K562 (cell line): Measurements from ENCODE around the gene EFCC1. TPM values are rescaled to one million over a fixed set of nuclear protein-coding genes. Genes with fewer than 3 reads are reported as not detected.

Source experiments
- ATAC-seq: fragments of 200-7000 bp; cut with Tn5 transposase; 3 replicates; pipeline ENCODE4 v1.9.1; 2020; ENCODE audit warnings: moderate library complexity
- BruUV-seq: library from RNA; stranded (reverse); fragments of 400-500 nt; replicated peaks from 2 replicates; lab custom pipeline; 2021; lab: Mats Ljungman, UMichigan
- CTCF ChIA-PET: fragments of 300-600 bp; formaldehyde crosslinking; extraction: SDS; loops from one replicate; lab custom pipeline; 2021; ENCODE audit warnings: low intra/inter-chr PET ratio; lab: Yijun Ruan, JAX
- POLR2A ChIA-PET: fragments of 300-600, 350-650 bp; sonication (Branson Sonifier 250); formaldehyde crosslinking; extraction: SDS; loops from one replicate; lab custom pipeline; 2021; ENCODE audit warnings: antibody characterized with exemption, inconsistent platforms; lab: Yijun Ruan, JAX
- DNase-seq, 4 experiments: peaks; one replicate each; pipeline versions ENCODE4 v3.0.0 to v3.0.0-alpha.2; 2011 to 2018; ENCODE audit warnings: low spot score in 3 of 4, mixed read lengths in 3 of 4; ENCODE audit errors: extremely low read depth in 1 of 4
- FAIRE-seq: peaks from 2 replicates; lab custom pipeline; 2011; peaks lifted over from hg19 to GRCh38; lab: Jason Lieb, UNC
- H2AFZ ChIP-seq: 2 replicates; pipeline ENCODE4 v1.6.0; 2011; ENCODE audit warnings: low read depth, low read length, control low read depth, inconsistent platforms
- H3K27ac ChIP-seq: fragments of 200-600 bp; 3 replicates; pipeline ENCODE4 v1.8.0; 2011; ENCODE audit warnings: low read depth, mild to moderate bottlenecking, control low read depth, inconsistent platforms, low read length, moderate library complexity, mixed read lengths; ENCODE audit errors: extremely low read depth
- H3K27me3 ChIP-seq, 2 experiments: fragments of 300-600 bp in 1 of 2; 2 replicates in 1 of 2; 3 replicates in 1 of 2; pipeline versions ENCODE4 v1.6.0 to v1.8.0; 2011; ENCODE audit warnings: inconsistent platforms in 2 of 2, low read length in 2 of 2, mild to moderate bottlenecking in 1 of 2, mixed read lengths in 1 of 2, moderate library complexity in 1 of 2; ENCODE audit not compliant: control insufficient read depth in 2 of 2, insufficient read depth in 2 of 2
- H3K36me3 ChIP-seq: fragments of 300-600 bp; 3 replicates; pipeline ENCODE4 v1.8.0; 2011; ENCODE audit warnings: mild to moderate bottlenecking, low read length, inconsistent platforms; ENCODE audit not compliant: control insufficient read depth, insufficient read depth
- H3K4me1 ChIP-seq, 2 experiments: fragments of 200-600 bp in 1 of 2; replicated peaks in 1 of 2; 2 replicates in 1 of 2; 3 replicates in 1 of 2; pipeline versions ENCODE4 v1.5.1 to v1.8.0; 2011; ENCODE audit warnings: inconsistent platforms in 2 of 2, low read length in 2 of 2, mild to moderate bottlenecking in 1 of 2, mixed read lengths in 1 of 2, moderate library complexity in 1 of 2; ENCODE audit not compliant: control insufficient read depth in 2 of 2, insufficient read depth in 2 of 2
- H3K4me2 ChIP-seq: 2 replicates; pipeline ENCODE4 v1.6.1; 2011; ENCODE audit warnings: low read length, control low read depth, inconsistent platforms, mixed read lengths; ENCODE audit not compliant: insufficient read depth
- H3K4me3 ChIP-seq: fragments of 200-600 bp; sonication (generic), shearing (Covaris generic); 2 replicates; pipeline ENCODE4 v1.5.1; 2016; ENCODE audit warnings: control low read depth, inconsistent platforms
- H3K79me2 ChIP-seq: fragments of 200-600 bp; 3 replicates; pipeline ENCODE4 v1.8.0; 2011; ENCODE audit warnings: low read length, inconsistent platforms; ENCODE audit not compliant: control insufficient read depth, insufficient read depth
- H3K9ac ChIP-seq, 2 experiments: 2 replicates each; pipeline versions ENCODE4 v1.6.0 to v1.6.1; 2011; ENCODE audit warnings: low read depth in 2 of 2, low read length in 2 of 2, control low read depth in 1 of 2, inconsistent platforms in 1 of 2, mild to moderate bottlenecking in 1 of 2, mixed read lengths in 1 of 2; ENCODE audit not compliant: insufficient read depth in 1 of 2
- H3K9me1 ChIP-seq: one replicate; pipeline ENCODE4 v1.6.0; 2011; ENCODE audit warnings: inconsistent platforms, mild to moderate bottlenecking, low read length, moderate library complexity; ENCODE audit not compliant: control insufficient read depth, insufficient read depth
- H3K9me3 ChIP-seq: replicated peaks from 2 replicates; pipeline ENCODE4 v1.5.1; 2011; ENCODE audit warnings: low read depth, low read length, inconsistent platforms; ENCODE audit not compliant: control insufficient read depth, insufficient read depth
- H4K20me1 ChIP-seq: replicated peaks from 2 replicates; pipeline ENCODE4 v1.6.1; 2011; ENCODE audit warnings: low read length, inconsistent platforms, mixed read lengths; ENCODE audit not compliant: control insufficient read depth, insufficient read depth
- ARID1B ChIP-seq: fragments of 450-650 bp; IDR thresholded peaks from 2 replicates; pipeline ENCODE4 v1.6.1; 2016; ENCODE audit warnings: antibody characterized with exemption, mild to moderate bottlenecking, inconsistent platforms
- DIDO1 ChIP-seq: fragments of 450-650 bp; IDR thresholded peaks from 2 replicates; pipeline ENCODE4 v1.6.1; 2016; ENCODE audit warnings: low read depth, missing biosample characterization, missing genetic modification characterization
- FOXJ2 ChIP-seq: fragments of 200-800 bp; sonication (Bioruptor generic); IDR thresholded peaks from 2 replicates; pipeline ENCODE4 v1.6.1; 2016; ENCODE audit warnings: missing genetic modification characterization, missing compliant biosample characterization
- HLTF ChIP-seq: fragments of 450-650 bp; IDR thresholded peaks from 2 replicates; pipeline ENCODE4 v1.6.1; 2016
- MYBL2 ChIP-seq, 2 experiments: fragments of 450-650 bp in 1 of 2; sonication (generic) in 1 of 2; formaldehyde crosslinking in 1 of 2; IDR thresholded peaks; 2 replicates each; pipeline versions ENCODE4 v1.6.1 to v1.8.1; 2017 to 2022; ENCODE audit warnings: borderline replicate concordance in 1 of 2, inconsistent platforms in 1 of 2, low read depth in 1 of 2, mild to moderate bottlenecking in 1 of 2, missing genetic modification reagents in 1 of 2, moderate library complexity in 1 of 2
- PHB ChIP-seq: fragments of 250-450 bp; sonication (Bioruptor Pico); IDR thresholded peaks from 2 replicates; pipeline ENCODE4 v1.5.0; 2021
- PHTF2 ChIP-seq: fragments of 250-450 bp; sonication (Bioruptor Pico); IDR thresholded peaks from 2 replicates; pipeline ENCODE4 v1.5.0; 2021; ENCODE audit warnings: mild to moderate bottlenecking
- RBM14 ChIP-seq: fragments of 200-400 bp; formaldehyde crosslinking; IDR thresholded peaks from 2 replicates; pipeline ENCODE4 v1.6.1; 2018; ENCODE audit warnings: low read depth, mild to moderate bottlenecking, low read length, moderate library complexity, borderline replicate concordance; ENCODE audit not compliant: insufficient read depth
- RNF2 ChIP-seq: sonication (generic); IDR thresholded peaks from 2 replicates; pipeline ENCODE4 v1.6.1; 2016
- RNF219 ChIP-seq: fragments of 250-450 bp; sonication (Bioruptor Pico); IDR thresholded peaks from 2 replicates; pipeline ENCODE4 v1.5.0; 2022; ENCODE audit warnings: mild to moderate bottlenecking
- TBL1XR1 ChIP-seq, 2 experiments: IDR thresholded peaks; 2 replicates each; pipeline ENCODE4 v1.6.1; 2012; ENCODE audit warnings: improper control_type of control experiment in 2 of 2, low read length in 2 of 2, mild to moderate bottlenecking in 1 of 2
- TOE1 ChIP-seq, 2 experiments: fragments of 450-650 bp in 1 of 2; sonication (generic) in 1 of 2; formaldehyde crosslinking in 1 of 2; IDR thresholded peaks; 2 replicates each; pipeline versions ENCODE4 v1.7.1 to v1.8.0; 2016 to 2022; ENCODE audit warnings: borderline replicate concordance in 2 of 2, mild to moderate bottlenecking in 2 of 2, antibody characterized with exemption in 1 of 2, inconsistent platforms in 1 of 2, low read depth in 1 of 2, missing genetic modification reagents in 1 of 2, moderate library complexity in 1 of 2
- TSC22D4 ChIP-seq: fragments of 450-650 bp; IDR thresholded peaks from 2 replicates; pipeline ENCODE4 v1.6.1; 2016; ENCODE audit warnings: missing genetic modification characterization, missing biosample characterization, control low read depth
- ZBTB33 ChIP-seq: sonication (generic); formaldehyde crosslinking; IDR thresholded peaks from 2 replicates; pipeline ENCODE4 v1.8.1; 2023; ENCODE audit warnings: mild to moderate bottlenecking, missing genetic modification reagents
- ZNF184 ChIP-seq: sonication (generic); formaldehyde crosslinking; IDR thresholded peaks from 2 replicates; pipeline ENCODE4 v1.5.0; 2020; ENCODE audit warnings: missing genetic modification reagents
- WGBS: fragments of 100-300 bp; shearing (Covaris generic); methylation state at CpG from one replicate; pipeline ENCODE4 v1.1.6; 2016; ENCODE audit warnings: low coverage, mixed read lengths; ENCODE audit not compliant: insufficient coverage; ENCODE audit errors: missing lambda C conversion rate; 5-methylcytosine and 5-hydroxymethylcytosine counted together
- in situ Hi-C: fragments of 300-500 bp; cut with MboI; formaldehyde crosslinking; loops from 4 replicates; pipeline ENCODE4 v1.15.0; 2018; ENCODE audit warnings: inconsistent platforms, mixed read lengths
- intact Hi-C: fragments of 100-400 bp; cut with micrococcal nuclease; formaldehyde crosslinking; loops from 2 replicates; pipeline ENCODE4 v1.14.2; 2022
- polyA plus RNA-seq, 8 experiments: library from polyadenylated mRNA; depleted of rRNA in 4 of 8; stranded (reverse) in 5 of 8; unstranded in 3 of 8; fragments of >200 nt; fragmentation: Nextera tagmentation in 2 of 8; fragmentation: Illumina TruSeq in 1 of 8; extraction: Ambion mirVana in 2 of 8; extraction: Trizol in 1 of 8; gene quantifications; 2 replicates each; pipeline versions ENCODE4 v1.2.1 to v1.2.3, GENCODE V29; 2011 to 2014; ENCODE audit warnings: inconsistent platforms in 1 of 8, missing spikeins in 1 of 8
- total RNA-seq, 7 experiments: library from RNA; depleted of rRNA in 6 of 7; stranded (reverse); fragments of >200 nt in 6 of 7; fragmentation: Illumina TruSeq in 2 of 7; extraction: Trizol in 2 of 7; gene quantifications; 2 replicates each; pipeline versions ENCODE4 v1.2.1 to v1.2.3, GENCODE V29; 2011 to 2021; ENCODE audit warnings: low replicate concordance in 1 of 7
- TF ChIP-seq, protein P1 (sequence below): fragments of 450-650 bp; formaldehyde crosslinking; IDR thresholded peaks from 2 replicates; pipeline ENCODE4 v1.4.0; 2020; ENCODE audit warnings: mild to moderate bottlenecking, moderate library complexity

Gene EFCC1
- total and polyA plus RNA-seq, 9 of the 15 experiments (the other 6 are each of a cell fraction or from before 2014, with no cell fraction given), result not detected

GRCh38 chr3:128965818-128966217, 35.3 kb upstream of the EFCC1 start:
- ChIA-PET POLR2A (no interaction called here), CTCF (interaction anchor here (0.7 kb wide), 2 partner anchors 19 to 762 kb away, joined by 3 to 5 read pairs; no protein-coding TSS in a partner anchor)
- Histone ChIP-seq H3K4me2 (no peak overlapping the region), H3K4me3 (no peak overlapping the region), H3K79me2 (no peaks in the 10 kb centered on the region), H4K20me1 (no peaks in the 10 kb centered on the region), H3K36me3 (no peaks in the 10 kb centered on the region), H3K27me3 (peaks cover 0 to 7% of the 10 kb centered on the region in 2 experiments; a peak in 2 of 5 replicates), H3K9ac (no peak overlapping the region), H2AFZ (no peak overlapping the region), H3K9me3 (no peaks in the 10 kb centered on the region), H3K9me1 (no peaks in the 10 kb centered on the region), H3K4me1 (no peaks in the 10 kb centered on the region; a peak in 2 of 5 replicates), H3K27ac (no peak overlapping the region)
- TF ChIP-seq PHTF2 (no peak), PHB (no peak), RNF2 (no peak), ARID1B (no peak), MYBL2 (IDR thresholded peaks at IDR 0.05; ENCODE audit: low read depth) (no peak), MYBL2 (CRISPR knock-in tag; IDR thresholded peaks at IDR 0.05; ENCODE audit: borderline replicate concordance) (no peak), ZNF184 (CRISPR knock-in tag) (no peak), DIDO1 (tag) (no peak), TOE1 (IDR thresholded peaks at IDR 0.05; ENCODE audit: borderline replicate concordance) (no peak), TOE1 (CRISPR knock-in tag; IDR thresholded peaks at IDR 0.05; ENCODE audit: borderline replicate concordance, low read depth) (no peak), TSC22D4 (no peak), ZBTB33 (CRISPR knock-in tag) (no peak), FOXJ2 (tag) (no peak), TBL1XR1 (IDR thresholded peaks at IDR 0.05; ENCODE audit: low read length in 2 of 2) (no peak), HLTF (no peak), RBM14 (no peak), RNF219 (CRISPR knock-in tag) (no peak)
- TF ChIP-seq, protein P1, sequence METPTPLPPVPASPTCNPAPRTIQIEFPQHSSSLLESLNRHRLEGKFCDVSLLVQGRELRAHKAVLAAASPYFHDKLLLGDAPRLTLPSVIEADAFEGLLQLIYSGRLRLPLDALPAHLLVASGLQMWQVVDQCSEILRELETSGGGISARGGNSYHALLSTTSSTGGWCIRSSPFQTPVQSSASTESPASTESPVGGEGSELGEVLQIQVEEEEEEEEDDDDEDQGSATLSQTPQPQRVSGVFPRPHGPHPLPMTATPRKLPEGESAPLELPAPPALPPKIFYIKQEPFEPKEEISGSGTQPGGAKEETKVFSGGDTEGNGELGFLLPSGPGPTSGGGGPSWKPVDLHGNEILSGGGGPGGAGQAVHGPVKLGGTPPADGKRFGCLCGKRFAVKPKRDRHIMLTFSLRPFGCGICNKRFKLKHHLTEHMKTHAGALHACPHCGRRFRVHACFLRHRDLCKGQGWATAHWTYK, result no peak
- in situ Hi-C loops (no loop called here), intact Hi-C loops (no loop called here)
- DNase-seq (no peak), ATAC-seq (no peak), FAIRE-seq (no peak)
- 6% methylated on average over 2 of the region's 3 CpGs for WGBS
- BruUV-seq, result no TSS peak
